ENCODE results near the gene PAXIP1.
A peak's percentile ranks its signal among the peaks of the same experiment; 100 is the strongest.
"Not testable (repeated sequence)": the region's sequence is repeated elsewhere in the genome, so short reads cannot be mapped to it uniquely, and the experiment has no call there.

Gene PAXIP1

DNA sequence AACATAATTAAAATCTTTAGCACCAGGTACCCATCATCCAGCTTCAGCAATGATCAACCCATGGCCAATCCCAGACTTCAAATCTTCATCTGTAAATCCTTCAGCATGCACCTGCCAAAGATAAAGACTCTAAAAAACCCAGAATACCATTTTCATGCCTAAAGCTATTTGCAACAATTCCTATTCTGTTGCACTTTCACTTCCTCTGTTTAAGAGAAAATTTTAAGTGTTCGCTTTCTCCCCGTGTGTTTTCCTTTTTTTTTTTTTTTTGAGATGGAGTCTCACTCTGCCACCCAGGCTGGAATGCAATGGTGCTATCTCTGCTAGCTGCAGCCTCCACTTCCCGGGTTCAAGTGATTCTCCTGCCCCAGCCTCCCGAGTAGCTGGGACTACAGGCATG, 35.4 kb upstream of the PAXIP1 start:
- no peaks in the 10 kb centered on the region for H3K27me3 ChIP-seq (ENCODE audit: insufficient read depth, low read depth)
- no peak overlapping the region for H3K27ac ChIP-seq
- no peak overlapping the region for H3K4me3 ChIP-seq (IDR thresholded peaks at IDR 0.05; ENCODE audit: insufficient read depth, low read depth, low read length)
- TF ChIP-seq CTCF (conservative IDR thresholded peaks at IDR 0.05; ENCODE audit: low read depth, low read length), result no peak
- no peaks in the 10 kb centered on the region for H3K36me3 ChIP-seq (ENCODE audit: insufficient read depth)
- no peaks in the 10 kb centered on the region for H4K20me1 ChIP-seq (ENCODE audit: insufficient read depth)
- H3K79me2 ChIP-seq (ENCODE audit: insufficient read depth, low read depth), result no peaks in the 10 kb centered on the region
- H3K4me2 ChIP-seq, result no peak overlapping the region
- no peak overlapping the region for H2AFZ ChIP-seq (ENCODE audit: low read depth)
- H3K9ac ChIP-seq, result no peak overlapping the region
- no peaks in the 10 kb centered on the region for H3K4me1 ChIP-seq (ENCODE audit: low read depth, poor library complexity, severe bottlenecking)

- H3K4me1 ChIP-seq (ENCODE audit: low read depth, poor library complexity, severe bottlenecking); H2AFZ ChIP-seq (ENCODE audit: low read depth); H3K27me3 ChIP-seq (ENCODE audit: insufficient read depth, low read depth); H3K9ac ChIP-seq; H3K36me3 ChIP-seq (ENCODE audit: insufficient read depth); H3K79me2 ChIP-seq (ENCODE audit: insufficient read depth, low read depth); H3K27ac ChIP-seq; H4K20me1 ChIP-seq (ENCODE audit: insufficient read depth); H3K4me2 ChIP-seq; H3K4me3 ChIP-seq (IDR thresholded peaks at IDR 0.05; ENCODE audit: insufficient read depth, low read depth, low read length): not testable (repeated sequence)
These were observed 31.6 kb upstream of the PAXIP1 start for GRCh38 chr7:155034495-155034894.

DNA sequence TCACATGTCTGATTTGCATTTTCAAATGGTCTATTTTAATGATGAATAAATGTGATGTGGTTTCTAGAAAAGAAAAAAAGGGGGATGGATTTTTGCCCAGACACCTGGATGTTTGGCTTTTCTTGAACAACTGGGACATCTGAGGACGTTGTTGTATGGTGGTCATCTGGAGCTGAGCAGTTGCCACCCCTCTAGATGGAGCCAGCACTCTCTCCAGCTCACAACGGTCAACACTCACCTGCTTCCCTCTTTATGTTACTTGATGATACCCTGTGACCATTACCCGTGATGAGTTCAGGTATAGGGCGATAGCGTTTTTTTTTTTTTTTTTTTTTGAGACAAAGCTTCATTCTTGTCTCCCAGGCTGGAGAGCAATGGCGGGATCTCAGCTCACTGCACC, 30.1 kb upstream of the PAXIP1 start:
- Histone ChIP-seq H3K27ac (no peak overlapping the region), H3K9ac (no peak overlapping the region)

GRCh38 chr7:155027879-155028278, 25.0 kb upstream of the PAXIP1 start:
- Histone ChIP-seq H3K9ac (peak overlapping the region; percentile 32), H3K4me2 (peak overlapping the region; percentile 49), H3K27ac (peak overlapping the region; percentile 85), H3K4me1 (ENCODE audit: low read depth, poor library complexity, severe bottlenecking) (peaks cover 35% of the 10 kb centered on the region), H3K36me3 (ENCODE audit: insufficient read depth) (no peaks in the 10 kb centered on the region), H3K4me3 (IDR thresholded peaks at IDR 0.05; ENCODE audit: insufficient read depth, low read depth, low read length) (no peak overlapping the region), H3K27me3 (ENCODE audit: insufficient read depth, low read depth) (no peaks in the 10 kb centered on the region), H3K79me2 (ENCODE audit: insufficient read depth, low read depth) (no peaks in the 10 kb centered on the region), H4K20me1 (ENCODE audit: insufficient read depth) (no peaks in the 10 kb centered on the region), H2AFZ (ENCODE audit: low read depth) (peak overlapping the region; percentile 35; the same call in 1 of the 2 replicates)
- no peak for TF ChIP-seq CTCF (conservative IDR thresholded peaks at IDR 0.05; ENCODE audit: low read depth, low read length)

More for the DNA sequence above, 30.1 kb upstream of the PAXIP1 start:
- H3K36me3 ChIP-seq (ENCODE audit: insufficient read depth), result no peaks in the 10 kb centered on the region
- H3K79me2 ChIP-seq (ENCODE audit: insufficient read depth, low read depth), result no peaks in the 10 kb centered on the region
- H3K4me2 ChIP-seq, result no peak overlapping the region
- no peaks in the 10 kb centered on the region for H3K27me3 ChIP-seq (ENCODE audit: insufficient read depth, low read depth)
- peaks cover 14% of the 10 kb centered on the region for H3K4me1 ChIP-seq (ENCODE audit: low read depth, poor library complexity, severe bottlenecking)
- no peak for TF ChIP-seq CTCF (conservative IDR thresholded peaks at IDR 0.05; ENCODE audit: low read depth, low read length)
- no peaks in the 10 kb centered on the region for H4K20me1 ChIP-seq (ENCODE audit: insufficient read depth)
- H2AFZ ChIP-seq (ENCODE audit: low read depth), result no peak overlapping the region
- no peak overlapping the region for H3K4me3 ChIP-seq (IDR thresholded peaks at IDR 0.05; ENCODE audit: insufficient read depth, low read depth, low read length)

DNA sequence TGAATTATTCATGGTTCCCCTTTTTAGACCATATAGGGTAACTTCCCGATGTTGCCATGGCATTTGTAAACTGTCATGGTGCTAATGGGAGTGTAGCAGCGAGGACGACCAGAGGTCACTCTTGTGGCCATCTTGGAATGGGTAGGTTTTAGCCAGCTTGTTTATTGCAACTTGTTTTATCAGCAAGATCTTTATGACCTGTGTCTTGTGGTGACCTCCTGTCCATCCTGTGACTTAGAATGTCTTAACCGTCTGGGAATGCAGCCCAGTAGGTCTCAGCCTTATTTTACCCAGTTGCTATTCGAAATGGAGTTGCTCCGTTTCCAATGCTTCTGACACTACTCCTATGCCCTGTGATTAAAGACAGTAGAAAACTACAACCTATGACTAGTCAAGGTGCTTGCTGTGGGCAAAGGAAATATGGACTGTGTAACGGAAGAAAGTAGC, 18.8 kb upstream of the PAXIP1 start:
- Histone ChIP-seq H3K36me3 (ENCODE audit: insufficient read depth) (no peaks in the 10 kb centered on the region), H3K27me3 (ENCODE audit: insufficient read depth, low read depth) (no peaks in the 10 kb centered on the region), H4K20me1 (ENCODE audit: insufficient read depth) (no peaks in the 10 kb centered on the region), H3K27ac (no peak overlapping the region), H3K9ac (no peak overlapping the region), H3K4me1 (ENCODE audit: low read depth, poor library complexity, severe bottlenecking) (peaks cover 8% of the 10 kb centered on the region), H3K4me2 (no peak overlapping the region), H2AFZ (ENCODE audit: low read depth) (no peak overlapping the region), H3K4me3 (IDR thresholded peaks at IDR 0.05; ENCODE audit: insufficient read depth, low read depth, low read length) (no peak overlapping the region), H3K79me2 (ENCODE audit: insufficient read depth, low read depth) (no peaks in the 10 kb centered on the region)
- no peak for TF ChIP-seq CTCF (conservative IDR thresholded peaks at IDR 0.05; ENCODE audit: low read depth, low read length)

Data from KMS-11 (cell line).